DND-41 (cell line): Measurements from ENCODE around the gene SRC.

Experiments
- CTCF ChIP-seq: IDR thresholded peaks from 2 replicates; pipeline ENCODE4 v1.5.1; 2012; ENCODE audit warnings: borderline replicate concordance, low read length, moderate library complexity, mild to moderate bottlenecking; ENCODE audit not compliant: poor library complexity, severe bottlenecking; ENCODE audit errors: extremely low read depth
- EZH2 ChIP-seq: IDR thresholded peaks from 3 replicates; pipeline ENCODE4 v1.6.1; 2012; ENCODE audit warnings: borderline replicate concordance, low read depth, mild to moderate bottlenecking, moderate library complexity, low read length, inconsistent platforms; ENCODE audit not compliant: severe bottlenecking

- no peak for TF ChIP-seq CTCF
- no peak for TF ChIP-seq EZH2
These were observed 41.8 kb downstream of the SRC start for GRCh38 chr20:37387519-37388269.
